Osteoblast (primary cell): Measurements from ENCODE around the gene GPR148. TPM values are rescaled to one million over a fixed set of nuclear protein-coding genes. Genes with fewer than 3 reads are reported as not detected.
"Not testable (repeated sequence)": the region's sequence is repeated elsewhere in the genome, so short reads cannot be mapped to it uniquely, and the experiment has no call there.

Experiments used
- DNase-seq: peaks from one replicate; pipeline ENCODE4 v3.0.0; 2011; ENCODE audit warnings: low spot score, mixed read lengths; ENCODE audit not compliant: insufficient read length; ENCODE audit errors: missing footprints
- H2AFZ ChIP-seq: 2 replicates; pipeline ENCODE4 v1.6.0; 2011; ENCODE audit warnings: mild to moderate bottlenecking, low read length
- H3K27ac ChIP-seq: 2 replicates; pipeline ENCODE4 v1.5.1; 2011; ENCODE audit warnings: mild to moderate bottlenecking, low read depth, low read length, moderate library complexity
- H3K27me3 ChIP-seq: 2 replicates; pipeline ENCODE4 v1.6.0; 2012; ENCODE audit warnings: mild to moderate bottlenecking, control low read depth, inconsistent platforms, low read length, moderate library complexity; ENCODE audit not compliant: insufficient read depth
- H3K36me3 ChIP-seq: 2 replicates; pipeline ENCODE4 v1.5.1; 2011; ENCODE audit warnings: mild to moderate bottlenecking, low read length, control low read depth, moderate library complexity; ENCODE audit not compliant: insufficient read depth
- H3K4me1 ChIP-seq: 2 replicates; pipeline ENCODE4 v1.5.1; 2011; ENCODE audit warnings: mild to moderate bottlenecking, low read length, control low read depth, moderate library complexity; ENCODE audit not compliant: insufficient read depth
- H3K4me2 ChIP-seq: 2 replicates; pipeline ENCODE4 v1.6.0; 2011; ENCODE audit warnings: mild to moderate bottlenecking, low read length; ENCODE audit not compliant: insufficient read depth
- H3K4me3 ChIP-seq: fragments of 200-600 bp; sonication (generic); 3 replicates; pipeline ENCODE4 v1.5.1; 2012; ENCODE audit warnings: mild to moderate bottlenecking, low read length, inconsistent platforms; ENCODE audit not compliant: insufficient read depth
- H3K79me2 ChIP-seq: 2 replicates; pipeline ENCODE4 v1.6.0; 2012; ENCODE audit warnings: mild to moderate bottlenecking, low read length, control low read depth, inconsistent platforms; ENCODE audit not compliant: insufficient read depth
- H3K9me3 ChIP-seq: 2 replicates; pipeline ENCODE4 v1.5.1; 2011; ENCODE audit warnings: low read depth, low read length, control low read depth
- H4K20me1 ChIP-seq: 2 replicates; pipeline ENCODE4 v1.6.0; 2012; ENCODE audit warnings: mild to moderate bottlenecking, low read length, control low read depth; ENCODE audit not compliant: insufficient read depth
- CTCF ChIP-seq: IDR thresholded peaks from 2 replicates; pipeline ENCODE4 v1.5.1; 2011; ENCODE audit warnings: mild to moderate bottlenecking, low read depth, low read length, moderate library complexity; ENCODE audit errors: extremely low read depth
- total RNA-seq: library from RNA; depleted of rRNA; stranded (reverse); fragments of >200 nt; gene quantifications from 2 replicates; pipeline ENCODE4 v1.2.3, GENCODE V29; 2012

The GPR148 gene
- total RNA-seq, 1 donor, result not detected

GRCh38 chr2:130727286-130727924 is 1.5 kb upstream of the GPR148 start:
- no peaks in the 10 kb centered on the region for H4K20me1 ChIP-seq
- H3K4me3 ChIP-seq, result peak overlapping the region; percentile 69
- H3K27ac ChIP-seq, result no peak overlapping the region
- no peak for TF ChIP-seq CTCF
- peaks cover 5% of the 10 kb centered on the region for H3K4me1 ChIP-seq
- H3K4me2 ChIP-seq, result peak overlapping the region; percentile 81
- no peaks in the 10 kb centered on the region for H3K79me2 ChIP-seq
- no peaks in the 10 kb centered on the region for H3K9me3 ChIP-seq
- H3K36me3 ChIP-seq, result no peaks in the 10 kb centered on the region
- peak overlapping the region; percentile 85 for H2AFZ ChIP-seq
- peak; percentile 85 for DNase-seq
- no peaks in the 10 kb centered on the region for H3K27me3 ChIP-seq

GRCh38 chr2:130728007-130728454 is 839 bp upstream of the GPR148 start:
- no peak overlapping the region for H3K27ac ChIP-seq
- DNase-seq, result no peak
- H3K4me1 ChIP-seq, result peaks cover 5% of the 10 kb centered on the region
- H3K4me3 ChIP-seq, result peak overlapping the region; percentile 69
- no peak for TF ChIP-seq CTCF
- H3K4me2 ChIP-seq, result peak overlapping the region; percentile 81
- H3K27me3 ChIP-seq, result no peaks in the 10 kb centered on the region
- no peaks in the 10 kb centered on the region for H3K36me3 ChIP-seq
- H2AFZ ChIP-seq, result no peak overlapping the region
- no peaks in the 10 kb centered on the region for H3K79me2 ChIP-seq
- H3K9me3 ChIP-seq, result no peaks in the 10 kb centered on the region
- H4K20me1 ChIP-seq, result no peaks in the 10 kb centered on the region

GRCh38 chr2:130729322-130730299 is 741 bp downstream of the GPR148 start:
- TF ChIP-seq CTCF, result no peak

GRCh38 chr2:130732257-130732656 is 3.4 kb downstream of the GPR148 start:
- not testable (repeated sequence) for H4K20me1 ChIP-seq, H2AFZ ChIP-seq, H3K4me3 ChIP-seq, H3K36me3 ChIP-seq, DNase-seq, H3K27me3 ChIP-seq, H3K4me2 ChIP-seq, H3K4me1 ChIP-seq, H3K79me2 ChIP-seq, H3K9me3 ChIP-seq, H3K27ac ChIP-seq

More at GRCh38 chr2:130729322-130730299, 741 bp downstream of the GPR148 start:
- no peaks in the 10 kb centered on the region for H3K79me2 ChIP-seq
- no peak overlapping the region for H3K27ac ChIP-seq
- no peaks in the 10 kb centered on the region for H4K20me1 ChIP-seq
- H3K9me3 ChIP-seq, result no peaks in the 10 kb centered on the region
- peaks cover 5% of the 10 kb centered on the region for H3K4me1 ChIP-seq
- H3K4me2 ChIP-seq, result no peak overlapping the region
- no peaks in the 10 kb centered on the region for H3K36me3 ChIP-seq
- no peak overlapping the region for H3K4me3 ChIP-seq
- no peak for DNase-seq
- H3K27me3 ChIP-seq, result no peaks in the 10 kb centered on the region
- no peak overlapping the region for H2AFZ ChIP-seq
